GM23338 (cell line): ENCODE measurements around the gene TNNI3. TPM values are rescaled to one million over a fixed set of nuclear protein-coding genes. Genes with fewer than 3 reads are reported as not detected.
A peak's percentile ranks its signal among the peaks of the same experiment; 100 is the strongest.

Experiments
- ATAC-seq: fragments of 200-7000 bp; cut with Tn5 transposase; 3 replicates; pipeline ENCODE4 v1.9.1; 2020
- DNase-seq: peaks from one replicate; pipeline ENCODE4 v3.0.0-alpha.2; 2015; ENCODE audit warnings: low spot score
- H2AFZ ChIP-seq: fragments of 200-600 bp; sonication (generic); 2 replicates; pipeline ENCODE4 v1.8.0; 2016; ENCODE audit warnings: antibody characterized with exemption, mild to moderate bottlenecking, moderate library complexity
- H3F3A ChIP-seq: fragments of 200-600 bp; sonication (generic); replicated peaks from 2 replicates; pipeline ENCODE4 v1.8.0; 2017; ENCODE audit warnings: antibody characterized with exemption, mixed run types, low read depth
- H3K27ac ChIP-seq: fragments of 200-600 bp; sonication (generic); 2 replicates; pipeline ENCODE4 v1.6.1; 2016; ENCODE audit warnings: low read depth
- H3K27me3 ChIP-seq: fragments of 200-600 bp; sonication (generic); 2 replicates; pipeline ENCODE4 v1.8.0; 2016; ENCODE audit warnings: mild to moderate bottlenecking, mixed run types, moderate library complexity; ENCODE audit not compliant: insufficient read depth
- H3K36me3 ChIP-seq: fragments of 200-600 bp; sonication (generic); 2 replicates; pipeline ENCODE4 v1.8.0; 2016; ENCODE audit warnings: mild to moderate bottlenecking; ENCODE audit not compliant: insufficient read depth
- H3K4me1 ChIP-seq: fragments of 200-600 bp; sonication (generic); 2 replicates; pipeline ENCODE4 v1.8.0; 2016; ENCODE audit warnings: mild to moderate bottlenecking, moderate library complexity; ENCODE audit not compliant: insufficient read depth
- H3K4me2 ChIP-seq: fragments of 200-600 bp; sonication (generic); 2 replicates; pipeline ENCODE4 v1.7.1; 2017; ENCODE audit warnings: mixed run types
- H3K4me3 ChIP-seq: fragments of 200-600 bp; sonication (generic); 2 replicates; pipeline ENCODE4 v1.6.1; 2016; ENCODE audit warnings: mixed run types
- H3K79me2 ChIP-seq: fragments of 200-600 bp; sonication (generic); replicated peaks from 2 replicates; pipeline ENCODE4 v1.8.0; 2017; ENCODE audit warnings: mild to moderate bottlenecking; ENCODE audit not compliant: insufficient read depth
- H3K9me2 ChIP-seq: fragments of 200-600 bp; sonication (generic); 2 replicates; pipeline ENCODE4 v1.8.0; 2017; ENCODE audit not compliant: insufficient read depth
- H4K20me1 ChIP-seq: fragments of 200-600 bp; sonication (generic); replicated peaks from 2 replicates; pipeline ENCODE4 v1.8.0; 2017; ENCODE audit warnings: mild to moderate bottlenecking; ENCODE audit not compliant: insufficient read depth
- H3K27ac Mint-ChIP-seq: 2 replicates; pipeline ENCODE4 v1.8.0; 2020; ENCODE audit warnings: inconsistent platforms, mild to moderate bottlenecking, moderate library complexity, mixed read lengths
- H3K27me3 Mint-ChIP-seq: 3 replicates; pipeline ENCODE4 v1.8.0; 2022; ENCODE audit warnings: low read depth, mild to moderate bottlenecking, moderate library complexity, mixed read lengths, inconsistent platforms; ENCODE audit not compliant: insufficient read depth, poor library complexity
- H3K36me3 Mint-ChIP-seq: 3 replicates; pipeline ENCODE4 v1.8.0; 2021; ENCODE audit warnings: low read depth, mild to moderate bottlenecking, inconsistent platforms, moderate library complexity, mixed read lengths
- H3K4me1 Mint-ChIP-seq: 3 replicates; pipeline ENCODE4 v1.8.0; 2020; ENCODE audit warnings: mild to moderate bottlenecking, inconsistent platforms, mixed read lengths
- H3K4me3 Mint-ChIP-seq: 3 replicates; pipeline ENCODE4 v1.8.0; 2021; ENCODE audit warnings: moderate library complexity, mild to moderate bottlenecking, inconsistent platforms, mixed read lengths
- H3K9me3 Mint-ChIP-seq: 3 replicates; pipeline ENCODE4 v1.8.0; 2020; ENCODE audit warnings: moderate library complexity, mild to moderate bottlenecking, inconsistent platforms, mixed read lengths
- CREB1 ChIP-seq: fragments of 250-450 bp; sonication (Bioruptor Pico); IDR thresholded peaks from 2 replicates; pipeline ENCODE4 v1.5.0; 2020; ENCODE audit warnings: low read depth, mild to moderate bottlenecking, moderate library complexity
- CTCF ChIP-seq, 2 experiments: fragments of 200-600 bp in 1 of 2; sonication (generic) in 1 of 2; conservative IDR thresholded peaks; 2 replicates each; pipeline versions ENCODE4 v1.5.1 to v1.6.1; 2016 to 2017; ENCODE audit warnings: antibody characterized with exemption in 2 of 2, low read depth in 2 of 2, mild to moderate bottlenecking in 2 of 2, moderate library complexity in 1 of 2
- ETS1 ChIP-seq: IDR thresholded peaks from 2 replicates; pipeline ENCODE4 v1.6.1; 2016; ENCODE audit warnings: antibody characterized with exemption
- EZH2 ChIP-seq: fragments of 200-600 bp; sonication (generic); IDR thresholded peaks from one replicate; pipeline ENCODE4 v1.8.0; 2017; ENCODE audit warnings: antibody characterized with exemption, mild to moderate bottlenecking, low read depth; ENCODE audit not compliant: unreplicated experiment
- EZH2phosphoT487 ChIP-seq: fragments of 200-600 bp; sonication (generic); IDR thresholded peaks from one replicate; pipeline ENCODE4 v1.8.1; 2018; ENCODE audit warnings: antibody characterized with exemption; ENCODE audit not compliant: unreplicated experiment
- JUNB ChIP-seq: IDR thresholded peaks from one replicate; pipeline ENCODE4 v1.6.1; 2016; ENCODE audit warnings: antibody characterized with exemption; ENCODE audit not compliant: unreplicated experiment
- NANOG ChIP-seq: IDR thresholded peaks from 2 replicates; pipeline ENCODE4 v1.6.1; 2016; ENCODE audit warnings: antibody characterized with exemption, borderline replicate concordance
- POLR2AphosphoS5 ChIP-seq: IDR thresholded peaks from 2 replicates; pipeline ENCODE4 v1.6.1; 2016; ENCODE audit warnings: antibody characterized with exemption, low read depth
- REST ChIP-seq: IDR thresholded peaks from one replicate; pipeline ENCODE4 v1.6.1; 2018; ENCODE audit warnings: antibody characterized with exemption; ENCODE audit not compliant: unreplicated experiment
- STAT1 ChIP-seq: IDR thresholded peaks from one replicate; pipeline ENCODE4 v1.6.1; 2016; ENCODE audit warnings: antibody characterized with exemption; ENCODE audit not compliant: unreplicated experiment
- ZNF114 ChIP-seq: fragments of 250-450 bp; sonication (Bioruptor Pico); IDR thresholded peaks from 2 replicates; pipeline ENCODE4 v1.5.0; 2020; ENCODE audit warnings: mild to moderate bottlenecking, moderate library complexity
- ZNF331 ChIP-seq: fragments of 250-450 bp; sonication (Bioruptor Pico); IDR thresholded peaks from 2 replicates; pipeline ENCODE4 v1.5.0; 2020; ENCODE audit warnings: low read depth, mild to moderate bottlenecking, moderate library complexity
- ZNF462 ChIP-seq: fragments of 250-450 bp; sonication (Bioruptor Pico); IDR thresholded peaks from 2 replicates; pipeline ENCODE4 v1.5.0; 2020; ENCODE audit warnings: mild to moderate bottlenecking, moderate library complexity
- polyA plus RNA-seq: library from polyadenylated mRNA; unstranded; fragments of >200 nt; fragmentation: Nextera tagmentation; extraction: Ambion mirVana; gene quantifications from 2 replicates; pipeline ENCODE4 v1.2.1, GENCODE V29; 2016
- total RNA-seq: library from RNA; depleted of rRNA; stranded (reverse); fragments of >200 nt; shearing (Covaris generic); gene quantifications from 2 replicates; pipeline ENCODE4 v1.2.3, GENCODE V29; 2014

Gene TNNI3
- total and polyA plus RNA-seq, 2 experiments from 2014 or later = 21.5 to 150 TPM

- ATAC-seq (peak; percentile 1; the same call in 2 of the 3 replicates), DNase-seq (peak; percentile 91)
- peaks cover 12% of the 10 kb centered on the region for H3K27me3 Mint-ChIP-seq
- H3K4me1 Mint-ChIP-seq = peaks cover 28% of the 10 kb centered on the region
- H3K27ac Mint-ChIP-seq = peak overlapping the region; percentile 67; the same call in 1 of the 2 replicates
- H2AFZ ChIP-seq = no peak overlapping the region
- no peak overlapping the region for H3K4me3 ChIP-seq
- H3K79me2 ChIP-seq = peaks cover 42% of the 10 kb centered on the region
- peak overlapping the region; percentile 86 for H3K27ac ChIP-seq
- peaks cover 8% of the 10 kb centered on the region; the same call in 2 of the 3 replicates for H3K36me3 Mint-ChIP-seq
- TF ChIP-seq EZH2phosphoT487 (no peak), STAT1 (no peak), CTCF (conservative IDR thresholded peaks at IDR 0.05; ENCODE audit: low read depth in 2 of 2) (no peak), ZNF114 (no peak), POLR2AphosphoS5 (no peak), ZNF331 (CRISPR knock-in tag) (no peak), ZNF462 (CRISPR knock-in tag) (no peak), CREB1 (CRISPR knock-in tag) (no peak), REST (no peak), EZH2 (no peak), NANOG (no peak), JUNB (no peak), ETS1 (no peak)
- H3K9me3 Mint-ChIP-seq = no peaks in the 10 kb centered on the region; the same call in 2 of the 3 replicates
- peaks cover 31% of the 10 kb centered on the region for H4K20me1 ChIP-seq
- H3K4me3 Mint-ChIP-seq = no peak overlapping the region
- peaks cover 5% of the 10 kb centered on the region; the same call in 1 of the 2 replicates for H3F3A ChIP-seq
- H3K27me3 ChIP-seq = no peaks in the 10 kb centered on the region
- H3K9me2 ChIP-seq = no peaks in the 10 kb centered on the region
- H3K4me1 ChIP-seq = peaks cover 25% of the 10 kb centered on the region; the same call in 1 of the 2 replicates
- H3K36me3 ChIP-seq = no peaks in the 10 kb centered on the region
- no peak overlapping the region for H3K4me2 ChIP-seq
Observed at GRCh38 chr19:55113570-55114039, 43.9 kb downstream of the TNNI3 start.
